ENCODE measurements around the gene NPL.

The NPL gene

DNA sequence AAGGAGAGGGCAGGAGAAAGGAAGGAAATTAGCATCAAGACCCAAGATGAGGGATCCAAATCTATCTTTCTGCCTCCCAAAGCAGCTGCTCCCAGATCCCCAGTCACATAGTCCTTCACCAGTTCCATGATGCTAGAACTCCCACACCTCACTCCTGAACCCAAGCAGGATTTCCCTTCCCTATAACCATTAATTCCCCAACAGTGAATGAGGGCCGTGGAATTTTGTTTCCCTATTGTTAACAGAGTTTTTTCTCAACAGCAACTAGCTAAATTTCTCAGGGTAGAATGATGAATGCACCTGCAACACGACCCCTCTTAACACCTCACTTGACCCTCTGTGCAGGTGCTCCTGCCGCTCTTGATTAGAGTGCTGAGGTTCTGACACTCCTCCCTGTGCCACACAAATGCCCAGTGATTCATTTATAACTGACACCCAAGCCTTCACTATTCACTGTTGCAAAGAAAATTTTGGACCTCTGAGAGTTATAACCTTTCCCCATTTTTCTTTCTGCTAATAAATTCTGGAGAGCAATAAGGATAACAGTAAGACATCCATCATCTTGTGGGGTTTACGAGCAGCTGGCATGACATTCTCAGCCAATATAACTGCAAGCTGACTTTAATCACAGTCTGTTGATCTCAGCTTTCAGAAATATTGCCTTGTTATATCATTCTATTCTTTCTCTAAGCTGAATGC lies 25.4 kb upstream of the NPL start:
- TF ChIP-seq ELF4 (IDR thresholded peaks at IDR 0.05) = no peak
- peak; percentile 58; the same call in 1 of the 2 replicates for TF ChIP-seq CTBP1 (IDR thresholded peaks at IDR 0.05; ENCODE audit: borderline replicate concordance)
- TF ChIP-seq PKNOX1 (IDR thresholded peaks at IDR 0.05) = peak; percentile 93
- 0 out of 2 replicates have a peak, but pooled peaks have one; percentile 19 for TF ChIP-seq ARNT (IDR thresholded peaks at IDR 0.05)
- POLR2A ChIA-PET = interaction anchor here (1.0 to 1.2 kb wide), 3 partner anchors 10 to 161 kb away, joined by 3 read pairs; no protein-coding TSS in a partner anchor
- CTCF ChIA-PET = interaction anchor here (0.5 to 1.6 kb wide), 2 partner anchors 18 to 31 kb away, joined by 3 to 6 read pairs; no protein-coding TSS in a partner anchor
- DNase-seq (ENCODE audit: extremely low spot score) = no peak

- ChIA-PET CTCF (interaction anchor here (0.6 kb wide), 1 partner anchor 25 kb away, joined by 3 read pairs; no protein-coding TSS in a partner anchor), POLR2A (interaction anchor here (1.2 kb wide), 1 partner anchor 17 kb away, joined by 3 read pairs; no protein-coding TSS in a partner anchor)
- TF ChIP-seq FOXA1 (IDR thresholded peaks at IDR 0.05) (no peak), TARDBP (IDR thresholded peaks at IDR 0.05) (no peak), SUZ12 (IDR thresholded peaks at IDR 0.05) (no peak), PKNOX1 (IDR thresholded peaks at IDR 0.05) (no peak), FOXM1 (IDR thresholded peaks at IDR 0.05; ENCODE audit: borderline replicate concordance) (no peak), ZNF384 (IDR thresholded peaks at IDR 0.05) (no peak), HDGF (IDR thresholded peaks at IDR 0.05; ENCODE audit: borderline replicate concordance) (no peak)
- no peak for DNase-seq (ENCODE audit: extremely low spot score)
These were observed 24.2 kb upstream of the NPL start for GRCh38 chr1:182765391-182765790.

DNA sequence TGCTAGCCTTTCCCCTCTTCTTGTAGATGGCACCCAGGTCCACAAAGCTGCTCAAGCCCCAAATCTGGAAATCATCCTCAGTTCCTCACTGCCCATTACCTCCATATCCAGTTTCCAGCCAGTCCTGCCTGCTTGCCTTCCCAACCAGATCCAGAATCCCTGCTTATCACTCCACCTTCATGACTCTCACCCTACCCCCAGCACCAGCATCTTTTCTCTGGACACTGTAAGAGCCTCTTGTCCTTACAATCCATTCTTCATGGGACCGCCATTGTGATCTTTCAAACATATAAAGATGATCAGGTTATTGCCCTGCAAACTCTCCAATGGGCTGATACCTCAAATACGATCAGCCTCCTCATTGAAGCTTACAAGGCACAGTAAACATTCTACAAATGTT lies 23.5 kb upstream of the NPL start:
- ChIA-PET CTCF (no interaction called here), POLR2A (no interaction called here)
- no peak for TF ChIP-seq HDGF (IDR thresholded peaks at IDR 0.05; ENCODE audit: borderline replicate concordance)
- TF ChIP-seq ELF4 (IDR thresholded peaks at IDR 0.05) = no peak
- no peak for TF ChIP-seq PKNOX1 (IDR thresholded peaks at IDR 0.05)
- TF ChIP-seq ZNF384 (IDR thresholded peaks at IDR 0.05) = no peak
- no peak for TF ChIP-seq FOXA1 (IDR thresholded peaks at IDR 0.05)
- TF ChIP-seq BHLHE40 (IDR thresholded peaks at IDR 0.05; ENCODE audit: borderline replicate concordance) = no peak
- no peak for DNase-seq (ENCODE audit: extremely low spot score)

DNA sequence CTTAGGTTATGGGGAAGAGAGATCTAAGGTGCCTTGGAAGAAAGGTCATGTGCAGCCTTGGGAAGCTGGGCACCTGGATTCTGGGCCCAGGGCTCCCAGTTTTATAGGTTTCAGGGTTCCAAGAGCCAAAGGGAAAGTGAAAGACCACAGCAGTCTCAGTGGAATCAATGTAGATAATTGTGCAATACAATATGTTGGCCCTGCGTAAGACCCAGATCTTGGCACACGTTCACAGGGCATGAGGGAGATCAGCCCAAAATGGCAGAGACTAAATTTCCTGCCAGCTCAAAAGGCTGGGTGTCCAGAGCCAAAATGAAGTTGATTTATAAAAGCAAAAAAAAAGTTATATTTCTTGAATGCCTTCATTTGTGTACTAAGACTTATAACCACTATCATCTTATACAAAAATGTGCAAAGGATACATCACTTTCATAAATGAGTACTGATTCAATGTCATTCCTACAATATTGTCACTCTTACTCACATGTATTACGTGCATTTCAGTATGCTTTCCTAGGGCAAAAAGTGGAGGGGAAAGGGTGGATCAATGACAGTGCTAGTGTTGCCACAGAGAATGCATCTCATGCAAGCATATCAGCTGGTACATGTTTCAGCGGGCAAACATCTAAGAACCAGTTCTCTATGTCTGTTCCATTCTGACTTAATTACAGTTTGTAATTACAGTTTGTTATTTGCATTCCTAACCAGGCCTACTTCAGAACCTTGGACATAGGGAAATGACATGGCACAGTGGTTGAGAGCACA lies 22.5 kb upstream of the NPL start:
- POLR2A ChIA-PET = no interaction called here
- no peak for DNase-seq (ENCODE audit: extremely low spot score)
- no peak for TF ChIP-seq ZNF384 (IDR thresholded peaks at IDR 0.05)
- no peak for TF ChIP-seq CTBP1 (IDR thresholded peaks at IDR 0.05; ENCODE audit: borderline replicate concordance)
- TF ChIP-seq NFRKB (IDR thresholded peaks at IDR 0.05) = no peak
- no peak for TF ChIP-seq FOXK2 (IDR thresholded peaks at IDR 0.05)
- TF ChIP-seq ARNT (IDR thresholded peaks at IDR 0.05) = no peak
- no peak for TF ChIP-seq BHLHE40 (IDR thresholded peaks at IDR 0.05; ENCODE audit: borderline replicate concordance)
- TF ChIP-seq FOXM1 (IDR thresholded peaks at IDR 0.05; ENCODE audit: borderline replicate concordance) = no peak
- TF ChIP-seq ELF4 (IDR thresholded peaks at IDR 0.05) = no peak
- no peak for TF ChIP-seq TARDBP (IDR thresholded peaks at IDR 0.05)
- no peak for TF ChIP-seq LEF1 (IDR thresholded peaks at IDR 0.05; ENCODE audit: borderline replicate concordance)
- TF ChIP-seq PKNOX1 (IDR thresholded peaks at IDR 0.05) = no peak
- TF ChIP-seq SP1 (IDR thresholded peaks at IDR 0.05) = no peak
- no peak for TF ChIP-seq HDGF (IDR thresholded peaks at IDR 0.05; ENCODE audit: borderline replicate concordance)
- no peak for TF ChIP-seq L3MBTL2 (conservative IDR thresholded peaks at IDR 0.05)
- no peak for TF ChIP-seq FOXA1 (IDR thresholded peaks at IDR 0.05)
- TF ChIP-seq SUZ12 (IDR thresholded peaks at IDR 0.05) = no peak
- CTCF ChIA-PET = interaction anchor here (0.6 kb wide), 1 partner anchor 173 kb away, joined by 3 read pairs; no protein-coding TSS in a partner anchor

GRCh38 chr1:182768963-182769362 lies 20.6 kb upstream of the NPL start:
- DNase-seq (ENCODE audit: extremely low spot score) = no peak
- ChIA-PET CTCF (interaction anchor here (0.6 to 1.1 kb wide), 2 partner anchors 13 to 15 kb away, joined by 4 to 6 read pairs; no protein-coding TSS in a partner anchor), POLR2A (interaction anchor here (1.1 to 1.3 kb wide), 2 partner anchors 154 to 164 kb away, joined by 3 to 4 read pairs; no protein-coding TSS in a partner anchor)
- no peak for TF ChIP-seq PKNOX1 (IDR thresholded peaks at IDR 0.05)
- TF ChIP-seq LEF1 (IDR thresholded peaks at IDR 0.05; ENCODE audit: borderline replicate concordance) = no peak
- TF ChIP-seq FOXA1 (IDR thresholded peaks at IDR 0.05) = no peak
- no peak for TF ChIP-seq ARNT (IDR thresholded peaks at IDR 0.05)
- no peak for TF ChIP-seq TARDBP (IDR thresholded peaks at IDR 0.05)
